T47D (cell line): ENCODE results near the gene KIF1B.
"Not testable (repeated sequence)": the region's sequence is repeated elsewhere in the genome, so short reads cannot be mapped to it uniquely, and the experiment has no call there.

Source experiments
- DNase-seq, 2 experiments: peaks; one replicate each; pipeline versions ENCODE4 v3.0.0 to v3.0.0-alpha.2; 2011 to 2012; ENCODE audit warnings: low read depth in 1 of 2, low spot score in 1 of 2
- JUND ChIP-seq: IDR thresholded peaks from 2 replicates; pipeline ENCODE4 v1.6.1; 2012; ENCODE audit warnings: low read depth
- in situ Hi-C: cut with HindIII; loops from 2 replicates; pipeline ENCODE4 v1.10.0; 2016; ENCODE audit warnings: low sequenced_read_pairs, low pct_unique_long_range_greater_than_20kb

Gene KIF1B

GRCh38 chr1:10228528-10228927 lies 18.2 kb downstream of the KIF1B start:
- in situ Hi-C loops: no loop called here
- TF ChIP-seq JUND: no peak
- no peak for DNase-seq

DNA sequence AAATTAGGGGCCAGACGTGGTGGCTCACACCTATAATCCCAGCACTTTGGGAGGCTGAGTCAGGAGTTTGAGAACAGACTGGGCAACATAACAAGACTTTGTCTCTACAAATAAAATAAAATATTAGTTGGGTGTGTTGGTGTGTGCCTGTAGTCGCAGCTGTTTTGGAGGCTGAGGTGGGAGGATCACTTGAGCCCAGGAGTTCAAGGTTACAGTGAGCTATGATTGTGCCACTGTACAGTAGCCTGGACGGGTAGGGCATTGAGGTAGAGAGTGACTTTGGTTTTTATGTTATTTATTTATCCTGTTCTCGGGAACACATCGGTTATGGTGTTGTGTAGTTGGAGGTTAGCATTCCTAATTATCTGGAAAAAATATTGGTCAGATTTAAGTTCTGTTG lies 19.5 kb downstream of the KIF1B start:
- in situ Hi-C loops: no loop called here
- TF ChIP-seq JUND: no peak
- no peak for DNase-seq

DNA sequence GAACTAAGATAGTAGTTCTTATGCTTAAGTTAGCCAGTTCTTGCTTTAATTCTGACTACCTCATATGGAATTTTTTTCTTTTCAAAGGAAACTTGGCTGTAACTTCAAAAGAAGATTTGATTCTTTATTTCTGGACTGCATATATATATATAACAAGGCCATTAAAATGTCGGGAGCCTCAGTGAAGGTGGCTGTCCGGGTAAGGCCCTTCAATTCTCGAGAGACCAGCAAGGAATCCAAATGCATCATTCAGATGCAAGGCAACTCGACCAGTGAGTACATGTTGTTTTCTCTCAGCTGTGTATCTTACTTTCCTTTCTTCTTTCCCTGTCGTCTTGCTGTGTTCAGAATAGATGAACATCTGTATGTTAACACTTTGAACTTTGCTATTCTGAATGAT lies 21.8 kb downstream of the KIF1B start:
- DNase-seq: no peak
- in situ Hi-C loops: no loop called here
- no peak for TF ChIP-seq JUND

DNA sequence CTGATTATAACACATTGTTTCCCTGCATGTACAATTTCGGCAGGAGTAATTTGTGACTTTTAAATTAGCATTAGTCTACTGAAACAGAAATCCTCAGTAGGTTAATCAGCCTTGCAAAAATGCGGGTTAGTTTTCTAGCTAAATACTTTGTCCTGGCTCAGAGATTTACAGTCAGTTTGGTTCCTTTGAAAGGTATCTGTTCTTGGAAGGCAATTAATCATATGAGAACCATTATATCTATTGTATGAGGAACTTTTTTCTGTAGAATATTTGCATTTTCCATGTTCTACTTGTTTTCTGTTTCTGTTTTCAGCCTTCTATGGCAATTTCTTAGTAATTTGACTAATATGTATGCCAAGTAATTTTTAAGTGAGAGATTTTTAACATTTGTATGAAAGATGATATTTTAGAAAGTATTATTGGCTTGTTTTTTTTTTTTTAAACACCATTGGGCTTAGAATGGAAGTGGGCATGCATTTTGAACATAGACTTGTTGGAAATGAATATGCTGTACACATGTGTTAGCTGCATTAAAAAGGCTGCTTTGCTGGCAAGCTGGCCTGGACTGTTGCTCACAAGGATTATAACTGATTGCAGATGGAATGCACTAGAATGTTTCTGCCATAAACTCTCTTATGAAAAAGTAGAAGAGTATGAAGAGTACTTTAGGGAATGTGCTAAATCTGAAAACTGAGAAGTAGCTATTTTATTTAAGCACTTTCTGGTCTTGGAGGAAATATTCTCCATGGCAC lies 26.2 kb downstream of the KIF1B start:
- TF ChIP-seq JUND: no peak
- no peak for DNase-seq
- in situ Hi-C loops: no loop called here

DNA sequence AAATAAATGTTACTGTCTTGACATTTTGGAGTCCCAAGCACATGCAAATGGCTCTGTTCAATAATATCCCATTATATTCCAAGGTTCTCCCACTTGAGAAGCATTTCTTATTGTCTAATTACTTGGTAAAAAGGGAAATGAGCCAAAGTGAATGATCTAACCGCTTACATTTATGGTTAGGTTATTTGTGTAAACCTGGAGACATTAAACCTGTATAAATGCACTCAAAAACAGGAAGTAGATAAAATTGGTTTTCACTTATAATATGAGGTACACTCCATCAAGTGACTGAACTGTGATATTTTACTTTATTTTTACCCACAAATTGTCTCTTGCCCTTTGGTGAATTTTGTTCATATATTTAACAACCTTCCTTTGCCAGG lies 26.8 kb downstream of the KIF1B start:
- TF ChIP-seq JUND: no peak
- DNase-seq: no peak
- in situ Hi-C loops: no loop called here

GRCh38 chr1:10242135-10242534 lies 31.8 kb downstream of the KIF1B start:
- in situ Hi-C loops: no loop called here
- DNase-seq: no peak
- TF ChIP-seq JUND: no peak

DNA sequence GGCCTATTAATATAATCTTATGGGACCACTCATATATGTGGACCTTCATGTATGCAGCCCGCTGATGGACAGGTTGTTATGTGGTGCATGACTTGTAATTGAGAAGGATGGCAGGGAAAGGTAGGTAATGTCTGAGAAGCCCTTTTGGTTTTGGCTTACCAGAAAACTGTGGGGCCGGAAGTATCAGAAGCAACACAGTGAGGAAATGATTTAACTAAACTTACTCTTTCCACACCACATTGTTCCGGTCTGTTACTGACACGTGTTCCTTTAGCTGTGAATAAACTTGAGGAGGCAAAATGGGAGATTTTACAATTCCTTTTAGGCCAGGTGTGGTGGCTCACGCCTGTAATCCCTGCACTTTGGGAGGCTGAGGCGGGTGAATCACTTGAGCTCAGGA lies 32.4 kb downstream of the KIF1B start:
- no peak for DNase-seq
- no peak for TF ChIP-seq JUND
- in situ Hi-C loops: no loop called here

DNA sequence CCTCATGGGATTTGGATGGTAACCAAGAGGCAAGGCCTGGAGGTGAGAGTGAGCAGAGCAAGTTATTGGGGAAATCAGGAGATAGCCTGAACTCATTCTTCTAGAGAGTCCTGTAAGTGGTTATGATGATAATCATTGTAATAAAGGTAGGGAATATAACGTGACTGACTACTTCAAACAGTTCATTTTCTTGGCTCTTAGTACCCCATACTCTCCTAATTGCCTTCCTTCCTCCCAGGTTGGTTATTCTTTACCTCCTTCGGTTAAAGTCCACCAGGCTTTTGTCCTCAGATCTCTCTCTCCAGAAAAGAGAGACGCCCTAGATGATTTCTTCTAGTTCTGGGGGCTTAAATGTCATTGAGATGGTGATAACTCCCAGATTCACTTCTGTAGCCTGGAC lies 35.3 kb downstream of the KIF1B start:
- TF ChIP-seq JUND: no peak
- in situ Hi-C loops: no loop called here
- no peak for DNase-seq

DNA sequence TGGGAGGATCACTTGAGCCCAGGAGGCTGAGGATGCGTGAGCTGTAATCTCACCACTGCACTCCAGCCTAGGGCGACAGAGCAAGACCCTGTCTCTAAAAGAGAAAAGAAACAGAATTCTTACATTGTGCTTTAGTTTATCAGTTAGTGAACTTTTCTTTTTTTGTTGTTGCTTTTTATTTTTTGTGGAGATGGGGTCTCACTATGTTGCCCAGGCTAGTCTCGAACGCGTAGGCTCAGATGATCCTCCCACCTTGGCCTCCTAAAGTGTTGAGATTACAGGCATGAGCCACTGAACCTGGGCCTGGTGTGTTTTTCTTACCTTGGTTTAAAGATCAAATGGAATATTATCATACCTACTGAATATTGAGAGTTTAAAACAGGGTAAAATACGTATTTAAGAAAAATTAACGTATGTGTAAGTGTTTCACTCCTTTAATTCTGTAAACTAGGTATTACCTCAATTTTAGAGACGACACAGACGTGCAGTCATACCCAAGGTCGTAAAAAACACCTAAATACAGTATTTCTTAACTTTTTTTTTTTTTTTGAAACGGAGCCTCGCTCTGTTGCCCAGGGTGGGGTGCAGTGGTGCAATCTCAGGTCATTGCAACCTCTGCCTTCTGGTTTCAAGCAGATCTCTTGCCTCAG lies 39.6 kb downstream of the KIF1B start:
- no peak for TF ChIP-seq JUND
- no peak for DNase-seq
- in situ Hi-C loops: no loop called here

GRCh38 chr1:10250663-10251062 lies 40.3 kb downstream of the KIF1B start:
- no peak for DNase-seq
- in situ Hi-C loops: no loop called here
- TF ChIP-seq JUND: no peak

- in situ Hi-C loops, DNase-seq: not testable (repeated sequence)
Measured at GRCh38 chr1:10251325-10252108, 41.1 kb downstream of the KIF1B start.

DNA sequence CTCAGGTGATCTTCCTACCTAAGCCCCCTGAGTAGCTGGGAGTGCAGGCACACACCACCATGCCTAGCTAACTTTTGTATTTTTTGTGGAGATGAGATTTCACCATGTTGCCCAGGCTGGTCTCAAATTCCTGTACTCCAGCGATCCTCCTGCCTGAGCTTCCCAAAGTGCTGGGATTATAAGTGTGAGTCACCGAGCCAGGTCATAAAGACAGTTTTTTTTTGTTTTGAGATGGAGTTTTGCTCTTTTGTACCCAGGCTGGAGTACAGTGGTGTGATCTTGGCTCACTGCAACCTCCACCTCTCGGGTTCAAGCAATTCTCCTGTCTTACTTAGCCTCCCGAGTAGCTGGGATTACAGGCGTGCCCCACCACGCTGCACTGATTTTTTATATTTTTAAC lies 42.1 kb downstream of the KIF1B start:
- TF ChIP-seq JUND: no peak
- in situ Hi-C loops: no loop called here
- DNase-seq: no peak

DNA sequence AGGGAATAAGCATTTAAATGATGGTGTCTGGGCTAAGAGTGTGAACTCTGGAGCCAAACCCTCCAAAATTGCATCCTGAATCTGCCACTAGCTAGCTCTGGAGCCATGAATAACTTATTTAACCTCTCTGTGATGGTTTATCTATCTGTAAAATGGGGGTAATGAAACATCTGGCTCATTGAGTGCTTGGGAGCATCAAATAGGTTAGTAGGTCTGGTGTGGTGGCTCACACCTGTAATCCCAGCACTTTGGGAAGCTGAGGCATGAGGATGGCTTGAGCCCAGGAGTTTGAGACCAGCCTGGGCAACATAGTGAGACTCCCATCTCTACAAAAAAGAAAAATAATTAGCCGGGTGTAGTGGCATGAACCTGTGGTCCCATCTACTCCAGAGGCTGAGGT lies 42.8 kb downstream of the KIF1B start:
- no peak for TF ChIP-seq JUND
- no peak for DNase-seq
- in situ Hi-C loops: no loop called here
